H9 (cell line): ENCODE results near the gene ZNF253. TPM values are rescaled to one million over a fixed set of nuclear protein-coding genes. Genes with fewer than 3 reads are reported as not detected.

Experiments
- DNase-seq: peaks from one replicate; pipeline ENCODE4 v3.0.0-alpha.2; 2017
- H2AFZ ChIP-seq: one replicate; pipeline ENCODE4 v1.6.1; 2013; ENCODE audit warnings: mild to moderate bottlenecking, low read length, control low read depth, moderate library complexity
- H2AK5ac ChIP-seq: 2 replicates; pipeline ENCODE4 v1.6.1; 2013; ENCODE audit warnings: low read length, control low read depth, mixed read lengths; ENCODE audit not compliant: insufficient read length
- H2BK120ac ChIP-seq: one replicate; pipeline ENCODE4 v1.6.1; 2013; ENCODE audit warnings: low read depth, mild to moderate bottlenecking, low read length, control low read depth, inconsistent platforms; ENCODE audit not compliant: poor library complexity, severe bottlenecking
- H2BK12ac ChIP-seq: 2 replicates; pipeline ENCODE4 v1.6.1; 2013; ENCODE audit warnings: low read length, control low read depth, mixed read lengths, low read depth; ENCODE audit not compliant: insufficient read length
- H2BK15ac ChIP-seq: 2 replicates; pipeline ENCODE4 v1.6.1; 2013; ENCODE audit warnings: low read depth, low read length, control low read depth
- H2BK20ac ChIP-seq: one replicate; pipeline ENCODE4 v1.6.1; 2013; ENCODE audit warnings: low read depth, mild to moderate bottlenecking, low read length, control low read depth, inconsistent platforms; ENCODE audit not compliant: poor library complexity, severe bottlenecking
- H2BK5ac ChIP-seq: 2 replicates; pipeline ENCODE4 v1.6.1; 2013; ENCODE audit warnings: low read length, control low read depth, mixed read lengths; ENCODE audit not compliant: insufficient read length
- H3K14ac ChIP-seq: 2 replicates; pipeline ENCODE4 v1.6.1; 2013; ENCODE audit warnings: low read length, control low read depth; ENCODE audit not compliant: insufficient read depth
- H3K18ac ChIP-seq: 2 replicates; pipeline ENCODE4 v1.6.1; 2013; ENCODE audit warnings: low read depth, mild to moderate bottlenecking, mixed read lengths, low read length, control low read depth; ENCODE audit not compliant: insufficient read length
- H3K23ac ChIP-seq: 2 replicates; pipeline ENCODE4 v1.6.1; 2013; ENCODE audit warnings: low read length, control low read depth, mixed read lengths, low read depth; ENCODE audit not compliant: insufficient read length
- H3K23me2 ChIP-seq: 2 replicates; pipeline ENCODE4 v1.6.1; 2013; ENCODE audit warnings: low read depth, mild to moderate bottlenecking, mixed read lengths, low read length, control low read depth; ENCODE audit not compliant: insufficient read length, poor library complexity, severe bottlenecking
- H3K27ac ChIP-seq: 2 replicates; pipeline ENCODE4 v1.5.1; 2013; ENCODE audit warnings: low read length, control low read depth, mixed read lengths, low read depth; ENCODE audit not compliant: insufficient read length
- H3K27me3 ChIP-seq: 2 replicates; pipeline ENCODE4 v1.6.1; 2013; ENCODE audit warnings: low read length, control low read depth, inconsistent platforms; ENCODE audit not compliant: insufficient read depth
- H3K4ac ChIP-seq: 2 replicates; pipeline ENCODE4 v1.6.1; 2013; ENCODE audit warnings: low read depth, mild to moderate bottlenecking, control low read depth, inconsistent platforms, low read length, moderate library complexity
- H3K4me1 ChIP-seq: 2 replicates; pipeline ENCODE4 v1.6.1; 2013; ENCODE audit warnings: low read length, control low read depth, inconsistent platforms; ENCODE audit not compliant: insufficient read depth
- H3K4me2 ChIP-seq: 2 replicates; pipeline ENCODE4 v1.6.1; 2013; ENCODE audit warnings: low read length, control low read depth, mixed read lengths; ENCODE audit not compliant: insufficient read length, insufficient read depth
- H3K56ac ChIP-seq: 2 replicates; pipeline ENCODE4 v1.6.1; 2013; ENCODE audit warnings: low read depth, mild to moderate bottlenecking, mixed read lengths, low read length, control low read depth; ENCODE audit not compliant: insufficient read length
- H3K79me1 ChIP-seq: 2 replicates; pipeline ENCODE4 v1.6.1; 2013; ENCODE audit warnings: low read depth, mild to moderate bottlenecking, moderate library complexity, low read length, control low read depth, inconsistent platforms; ENCODE audit not compliant: insufficient read depth, poor library complexity, severe bottlenecking
- H3K79me2 ChIP-seq: 2 replicates; pipeline ENCODE4 v1.6.1; 2013; ENCODE audit warnings: low read length, control low read depth, inconsistent platforms; ENCODE audit not compliant: insufficient read depth
- H3K9ac ChIP-seq: 2 replicates; pipeline ENCODE4 v1.6.1; 2013; ENCODE audit warnings: low read length, control low read depth, mixed read lengths; ENCODE audit not compliant: insufficient read length; ENCODE audit errors: extremely low read depth
- H3K9me3 ChIP-seq: one replicate; pipeline ENCODE4 v1.6.1; 2013; ENCODE audit warnings: low read depth, low read length, inconsistent platforms; ENCODE audit not compliant: control insufficient read depth
- H3T11ph ChIP-seq: one replicate; pipeline ENCODE4 v1.6.1; 2013; ENCODE audit warnings: mild to moderate bottlenecking, low read length, control low read depth, inconsistent platforms
- H4K20me1 ChIP-seq: one replicate; pipeline ENCODE4 v1.6.1; 2013; ENCODE audit not compliant: control insufficient read depth, insufficient read length, insufficient read depth
- H4K5ac ChIP-seq: 2 replicates; pipeline ENCODE4 v1.6.1; 2013; ENCODE audit warnings: low read depth, mild to moderate bottlenecking, mixed read lengths, low read length, control low read depth; ENCODE audit not compliant: insufficient read length
- H4K8ac ChIP-seq: replicated peaks from 2 replicates; pipeline ENCODE4 v1.6.1; 2013; ENCODE audit warnings: low read length, control low read depth, mixed read lengths, low read depth; ENCODE audit not compliant: insufficient read length
- H4K91ac ChIP-seq: 2 replicates; pipeline ENCODE4 v1.6.1; 2013; ENCODE audit warnings: low read depth, mild to moderate bottlenecking, moderate library complexity, mixed read lengths, low read length, control low read depth; ENCODE audit not compliant: insufficient read length
- H3K27ac Mint-ChIP-seq, 3 experiments: 2 replicates in 2 of 3; 3 replicates in 1 of 3; pipeline ENCODE4 v1.8.0; 2020 to 2021; ENCODE audit warnings: mixed read lengths in 3 of 3, mild to moderate bottlenecking in 1 of 3, moderate library complexity in 1 of 3
- H3K27me3 Mint-ChIP-seq: 2 replicates; pipeline ENCODE4 v1.8.0; 2021; ENCODE audit warnings: low read depth, mild to moderate bottlenecking, moderate library complexity, mixed read lengths
- H3K36me3 Mint-ChIP-seq, 3 experiments: 2 replicates in 2 of 3; 3 replicates in 1 of 3; pipeline ENCODE4 v1.8.0; 2020 to 2021; ENCODE audit warnings: low read depth in 3 of 3, mixed read lengths in 3 of 3; ENCODE audit not compliant: insufficient read depth in 1 of 3
- H3K4me1 Mint-ChIP-seq, 2 experiments: 2 replicates each; pipeline ENCODE4 v1.8.0; 2020; ENCODE audit warnings: mixed read lengths in 2 of 2
- H3K4me3 Mint-ChIP-seq, 2 experiments: 2 replicates in 1 of 2; 3 replicates in 1 of 2; pipeline ENCODE4 v1.8.0; 2020 to 2021; ENCODE audit warnings: mild to moderate bottlenecking in 2 of 2, mixed read lengths in 2 of 2, moderate library complexity in 1 of 2
- H3K9me3 Mint-ChIP-seq, 2 experiments: 2 replicates in 1 of 2; 3 replicates in 1 of 2; pipeline ENCODE4 v1.8.0; 2020; ENCODE audit warnings: mild to moderate bottlenecking in 2 of 2, mixed read lengths in 2 of 2, moderate library complexity in 1 of 2
- CTCF ChIP-seq: fragments of 200-600 bp; sonication (generic); conservative IDR thresholded peaks from 3 replicates; pipeline ENCODE4 v1.8.0; 2021; ENCODE audit warnings: antibody characterized with exemption, mild to moderate bottlenecking
- WGBS: extraction: QIAGEN DNeasy Blood & Tissue Kit; methylation state at CpG from one replicate; pipeline ENCODE4 v1.1.7; 2013; ENCODE audit warnings: missing lambda C conversion rate, low lambda C conversion rate, mixed read lengths; ENCODE audit not compliant: insufficient read length; ENCODE audit errors: extremely low coverage; 5-methylcytosine and 5-hydroxymethylcytosine counted together
- total RNA-seq: library from RNA; stranded (reverse); gene quantifications from 2 replicates; pipeline ENCODE4 v1.2.1, GENCODE V29; 2021

The ZNF253 gene
- total RNA-seq, 1 experiment from 2014 or later: 51.0 TPM

GRCh38 chr19:19820774-19821320, 44.8 kb upstream of the ZNF253 start:
- no peak overlapping the region for H3T11ph ChIP-seq
- no peak overlapping the region for H2BK15ac ChIP-seq
- no peaks in the 10 kb centered on the region for H3K4me1 ChIP-seq
- H4K20me1 ChIP-seq: no peaks in the 10 kb centered on the region
- WGBS: no CpG with 5 or more reads among the region's 17 CpGs
- peak overlapping the region; percentile 82 to 96 for H3K4me3 Mint-ChIP-seq
- H2AK5ac ChIP-seq: no peak overlapping the region
- H3K4me2 ChIP-seq: peak overlapping the region; percentile 69
- no peaks in the 10 kb centered on the region; the same call in 1 of the 2 replicates for H3K79me2 ChIP-seq
- H2AFZ ChIP-seq: no peak overlapping the region
- H3K18ac ChIP-seq: no peak overlapping the region
- no peak overlapping the region for H4K91ac ChIP-seq
- peak overlapping the region; percentile 84 to 94 (median 85); a peak in 5 of 7 replicates for H3K27ac Mint-ChIP-seq
- H3K4me1 Mint-ChIP-seq: no peaks in the 10 kb centered on the region
- no peak overlapping the region for H2BK120ac ChIP-seq
- H3K4ac ChIP-seq: no peak overlapping the region
- peaks cover 3% of the 10 kb centered on the region for H3K23me2 ChIP-seq
- H2BK5ac ChIP-seq: no peak overlapping the region
- H3K27me3 ChIP-seq: no peaks in the 10 kb centered on the region
- H3K56ac ChIP-seq: no peak overlapping the region
- H4K5ac ChIP-seq: no peak overlapping the region
- no peak overlapping the region for H3K23ac ChIP-seq
- no peaks in the 10 kb centered on the region; the same call in 1 of the 2 replicates for H3K27me3 Mint-ChIP-seq
- H3K79me1 ChIP-seq: peaks cover 2% of the 10 kb centered on the region
- H3K9ac ChIP-seq: peak overlapping the region; percentile 97
- H2BK12ac ChIP-seq: no peak overlapping the region
- peaks cover 53 to 63% of the 10 kb centered on the region in 2 experiments for H3K9me3 Mint-ChIP-seq
- no peaks in the 10 kb centered on the region for H3K9me3 ChIP-seq
- H3K27ac ChIP-seq: no peak overlapping the region
- TF ChIP-seq CTCF: no peak
- H3K14ac ChIP-seq: peak overlapping the region; percentile 37; the same call in 1 of the 2 replicates
- no peak for DNase-seq
- H2BK20ac ChIP-seq: no peak overlapping the region
- no peak overlapping the region for H4K8ac ChIP-seq
- peaks cover 7 to 33% (median 22%) of the 10 kb centered on the region in 3 experiments; a peak in 6 of 7 replicates for H3K36me3 Mint-ChIP-seq
